ENCODE data around the gene TDRKH. TPM values are rescaled to one million over a fixed set of nuclear protein-coding genes. Genes with fewer than 3 reads are reported as not detected.

The TDRKH gene
- total and polyA plus RNA-seq, 2 of the 13 experiments (the other 11 are each of a cell fraction or from before 2014, with no cell fraction given) = 3.9 to 5.4 TPM

- TF ChIP-seq, protein P1, sequence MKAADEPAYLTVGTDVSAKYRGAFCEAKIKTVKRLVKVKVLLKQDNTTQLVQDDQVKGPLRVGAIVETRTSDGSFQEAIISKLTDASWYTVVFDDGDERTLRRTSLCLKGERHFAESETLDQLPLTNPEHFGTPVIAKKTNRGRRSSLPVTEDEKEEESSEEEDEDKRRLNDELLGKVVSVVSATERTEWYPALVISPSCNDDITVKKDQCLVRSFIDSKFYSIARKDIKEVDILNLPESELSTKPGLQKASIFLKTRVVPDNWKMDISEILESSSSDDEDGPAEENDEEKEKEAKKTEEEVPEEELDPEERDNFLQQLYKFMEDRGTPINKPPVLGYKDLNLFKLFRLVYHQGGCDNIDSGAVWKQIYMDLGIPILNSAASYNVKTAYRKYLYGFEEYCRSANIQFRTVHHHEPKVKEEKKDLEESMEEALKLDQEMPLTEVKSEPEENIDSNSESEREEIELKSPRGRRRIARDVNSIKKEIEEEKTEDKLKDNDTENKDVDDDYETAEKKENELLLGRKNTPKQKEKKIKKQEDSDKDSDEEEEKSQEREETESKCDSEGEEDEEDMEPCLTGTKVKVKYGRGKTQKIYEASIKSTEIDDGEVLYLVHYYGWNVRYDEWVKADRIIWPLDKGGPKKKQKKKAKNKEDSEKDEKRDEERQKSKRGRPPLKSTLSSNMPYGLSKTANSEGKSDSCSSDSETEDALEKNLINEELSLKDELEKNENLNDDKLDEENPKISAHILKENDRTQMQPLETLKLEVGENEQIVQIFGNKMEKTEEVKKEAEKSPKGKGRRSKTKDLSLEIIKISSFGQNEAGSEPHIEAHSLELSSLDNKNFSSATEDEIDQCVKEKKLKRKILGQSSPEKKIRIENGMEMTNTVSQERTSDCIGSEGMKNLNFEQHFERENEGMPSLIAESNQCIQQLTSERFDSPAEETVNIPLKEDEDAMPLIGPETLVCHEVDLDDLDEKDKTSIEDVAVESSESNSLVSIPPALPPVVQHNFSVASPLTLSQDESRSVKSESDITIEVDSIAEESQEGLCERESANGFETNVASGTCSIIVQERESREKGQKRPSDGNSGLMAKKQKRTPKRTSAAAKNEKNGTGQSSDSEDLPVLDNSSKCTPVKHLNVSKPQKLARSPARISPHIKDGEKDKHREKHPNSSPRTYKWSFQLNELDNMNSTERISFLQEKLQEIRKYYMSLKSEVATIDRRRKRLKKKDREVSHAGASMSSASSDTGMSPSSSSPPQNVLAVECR (CRISPR knock-in tag; IDR thresholded peaks at IDR 0.05; ENCODE audit: borderline replicate concordance) = peak; percentile 64
- TF ChIP-seq, protein P2, sequence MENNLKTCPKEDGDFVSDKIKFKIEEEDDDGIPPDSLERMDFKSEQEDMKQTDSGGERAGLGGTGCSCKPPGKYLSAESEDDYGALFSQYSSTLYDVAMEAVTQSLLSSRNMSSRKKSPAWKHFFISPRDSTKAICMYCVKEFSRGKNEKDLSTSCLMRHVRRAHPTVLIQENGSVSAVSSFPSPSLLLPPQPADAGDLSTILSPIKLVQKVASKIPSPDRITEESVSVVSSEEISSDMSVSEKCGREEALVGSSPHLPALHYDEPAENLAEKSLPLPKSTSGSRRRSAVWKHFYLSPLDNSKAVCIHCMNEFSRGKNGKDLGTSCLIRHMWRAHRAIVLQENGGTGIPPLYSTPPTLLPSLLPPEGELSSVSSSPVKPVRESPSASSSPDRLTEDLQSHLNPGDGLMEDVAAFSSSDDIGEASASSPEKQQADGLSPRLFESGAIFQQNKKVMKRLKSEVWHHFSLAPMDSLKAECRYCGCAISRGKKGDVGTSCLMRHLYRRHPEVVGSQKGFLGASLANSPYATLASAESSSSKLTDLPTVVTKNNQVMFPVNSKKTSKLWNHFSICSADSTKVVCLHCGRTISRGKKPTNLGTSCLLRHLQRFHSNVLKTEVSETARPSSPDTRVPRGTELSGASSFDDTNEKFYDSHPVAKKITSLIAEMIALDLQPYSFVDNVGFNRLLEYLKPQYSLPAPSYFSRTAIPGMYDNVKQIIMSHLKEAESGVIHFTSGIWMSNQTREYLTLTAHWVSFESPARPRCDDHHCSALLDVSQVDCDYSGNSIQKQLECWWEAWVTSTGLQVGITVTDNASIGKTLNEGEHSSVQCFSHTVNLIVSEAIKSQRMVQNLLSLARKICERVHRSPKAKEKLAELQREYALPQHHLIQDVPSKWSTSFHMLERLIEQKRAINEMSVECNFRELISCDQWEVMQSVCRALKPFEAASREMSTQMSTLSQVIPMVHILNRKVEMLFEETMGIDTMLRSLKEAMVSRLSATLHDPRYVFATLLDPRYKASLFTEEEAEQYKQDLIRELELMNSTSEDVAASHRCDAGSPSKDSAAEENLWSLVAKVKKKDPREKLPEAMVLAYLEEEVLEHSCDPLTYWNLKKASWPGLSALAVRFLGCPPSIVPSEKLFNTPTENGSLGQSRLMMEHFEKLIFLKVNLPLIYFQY (CRISPR knock-in tag; IDR thresholded peaks at IDR 0.05; ENCODE audit: borderline replicate concordance) = no peak
- no peak for TF ChIP-seq ZNF747 (CRISPR knock-in tag; IDR thresholded peaks at IDR 0.05; ENCODE audit: borderline replicate concordance)
- TF ChIP-seq GATAD2A (CRISPR knock-in tag; IDR thresholded peaks at IDR 0.05) = peak; percentile 84
- 0 out of 2 replicates have a peak, but pooled peaks have one; percentile 34 for TF ChIP-seq ZNF546 (CRISPR knock-in tag; conservative IDR thresholded peaks at IDR 0.05)
- TF ChIP-seq ZFY (CRISPR knock-in tag; IDR thresholded peaks at IDR 0.05) = peak; percentile 77
- TF ChIP-seq MXI1 (IDR thresholded peaks at IDR 0.05; ENCODE audit: borderline replicate concordance, low read depth, low read length) = peak; percentile 69; the same call in 1 of the 3 replicates
- no peak for TF ChIP-seq SMAD9 (CRISPR knock-in tag; IDR thresholded peaks at IDR 0.05)
- TF ChIP-seq TRIM24 (CRISPR knock-in tag; IDR thresholded peaks at IDR 0.05) = no peak
- peak; percentile 30; the same call in 1 of the 2 replicates for TF ChIP-seq ZNF350 (CRISPR knock-in tag; IDR thresholded peaks at IDR 0.05; ENCODE audit: borderline replicate concordance, low read depth)
- TF ChIP-seq GATAD1 (CRISPR knock-in tag; IDR thresholded peaks at IDR 0.05) = peak; percentile 65; the same call in 1 of the 2 replicates
- peak; percentile 27; the same call in 1 of the 2 replicates for TF ChIP-seq BORCS8-MEF2B (CRISPR knock-in tag; IDR thresholded peaks at IDR 0.05)
- TF ChIP-seq RFXAP (CRISPR knock-in tag; IDR thresholded peaks at IDR 0.05; ENCODE audit: borderline replicate concordance) = peak; percentile 32; the same call in 1 of the 2 replicates
- TF ChIP-seq, protein P3, sequence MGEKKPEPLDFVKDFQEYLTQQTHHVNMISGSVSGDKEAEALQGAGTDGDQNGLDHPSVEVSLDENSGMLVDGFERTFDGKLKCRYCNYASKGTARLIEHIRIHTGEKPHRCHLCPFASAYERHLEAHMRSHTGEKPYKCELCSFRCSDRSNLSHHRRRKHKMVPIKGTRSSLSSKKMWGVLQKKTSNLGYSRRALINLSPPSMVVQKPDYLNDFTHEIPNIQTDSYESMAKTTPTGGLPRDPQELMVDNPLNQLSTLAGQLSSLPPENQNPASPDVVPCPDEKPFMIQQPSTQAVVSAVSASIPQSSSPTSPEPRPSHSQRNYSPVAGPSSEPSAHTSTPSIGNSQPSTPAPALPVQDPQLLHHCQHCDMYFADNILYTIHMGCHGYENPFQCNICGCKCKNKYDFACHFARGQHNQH (CRISPR knock-in tag; IDR thresholded peaks at IDR 0.05) = peak; percentile 71; the same call in 1 of the 2 replicates
- TF ChIP-seq, protein P4, sequence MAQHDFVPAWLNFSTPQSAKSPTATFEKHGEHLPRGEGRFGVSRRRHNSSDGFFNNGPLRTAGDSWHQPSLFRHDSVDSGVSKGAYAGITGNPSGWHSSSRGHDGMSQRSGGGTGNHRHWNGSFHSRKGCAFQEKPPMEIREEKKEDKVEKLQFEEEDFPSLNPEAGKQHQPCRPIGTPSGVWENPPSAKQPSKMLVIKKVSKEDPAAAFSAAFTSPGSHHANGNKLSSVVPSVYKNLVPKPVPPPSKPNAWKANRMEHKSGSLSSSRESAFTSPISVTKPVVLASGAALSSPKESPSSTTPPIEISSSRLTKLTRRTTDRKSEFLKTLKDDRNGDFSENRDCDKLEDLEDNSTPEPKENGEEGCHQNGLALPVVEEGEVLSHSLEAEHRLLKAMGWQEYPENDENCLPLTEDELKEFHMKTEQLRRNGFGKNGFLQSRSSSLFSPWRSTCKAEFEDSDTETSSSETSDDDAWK (CRISPR knock-in tag; IDR thresholded peaks at IDR 0.05) = no peak
- no peak for TF ChIP-seq ZNF775 (CRISPR knock-in tag; IDR thresholded peaks at IDR 0.05; ENCODE audit: borderline replicate concordance)
- 0 out of 2 replicates have a peak, but pooled peaks have one; percentile 56 for TF ChIP-seq SMAD3 (CRISPR knock-in tag; IDR thresholded peaks at IDR 0.05)
- peak; percentile 88 for TF ChIP-seq HNRNPL (IDR thresholded peaks at IDR 0.05; ENCODE audit: low read depth, low read length)
- TF ChIP-seq FOXA1 (IDR thresholded peaks at IDR 0.05) = no peak
- TF ChIP-seq FOXA1 (CRISPR knock-in tag; IDR thresholded peaks at IDR 0.05) = peak; percentile 79
These were observed 42.1 kb upstream of the TDRKH start (continued) for GRCh38 chr1:151832318-151832980.
